ENCODE results near the gene ELOB.

DNA sequence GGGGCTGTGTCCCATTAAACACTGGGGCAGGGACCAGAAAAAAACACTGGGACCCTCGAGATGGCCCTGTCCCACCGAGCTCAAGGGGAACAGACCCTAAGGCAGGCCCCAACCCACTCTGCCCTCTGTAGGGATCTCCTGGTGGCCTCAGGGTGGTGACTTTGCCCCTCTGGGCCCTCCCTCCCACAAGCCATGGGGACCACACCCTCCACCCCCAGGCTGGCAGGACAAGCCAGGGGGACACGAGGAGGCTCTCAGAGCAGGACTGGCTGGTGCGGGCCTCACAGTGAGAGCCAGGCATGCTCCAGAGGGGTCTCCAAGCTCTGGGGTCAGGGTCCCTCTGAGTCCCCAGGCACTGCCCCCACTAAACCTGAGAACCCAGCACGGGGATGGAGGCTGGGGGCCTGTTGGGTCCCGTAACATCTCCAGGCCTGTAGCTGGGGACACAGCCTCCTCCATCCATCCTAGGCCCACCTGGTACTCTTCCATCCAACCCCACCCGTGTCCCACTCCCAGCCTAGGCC, 39.1 kb downstream of the ELOB start:
- TF ChIP-seq, protein P1, sequence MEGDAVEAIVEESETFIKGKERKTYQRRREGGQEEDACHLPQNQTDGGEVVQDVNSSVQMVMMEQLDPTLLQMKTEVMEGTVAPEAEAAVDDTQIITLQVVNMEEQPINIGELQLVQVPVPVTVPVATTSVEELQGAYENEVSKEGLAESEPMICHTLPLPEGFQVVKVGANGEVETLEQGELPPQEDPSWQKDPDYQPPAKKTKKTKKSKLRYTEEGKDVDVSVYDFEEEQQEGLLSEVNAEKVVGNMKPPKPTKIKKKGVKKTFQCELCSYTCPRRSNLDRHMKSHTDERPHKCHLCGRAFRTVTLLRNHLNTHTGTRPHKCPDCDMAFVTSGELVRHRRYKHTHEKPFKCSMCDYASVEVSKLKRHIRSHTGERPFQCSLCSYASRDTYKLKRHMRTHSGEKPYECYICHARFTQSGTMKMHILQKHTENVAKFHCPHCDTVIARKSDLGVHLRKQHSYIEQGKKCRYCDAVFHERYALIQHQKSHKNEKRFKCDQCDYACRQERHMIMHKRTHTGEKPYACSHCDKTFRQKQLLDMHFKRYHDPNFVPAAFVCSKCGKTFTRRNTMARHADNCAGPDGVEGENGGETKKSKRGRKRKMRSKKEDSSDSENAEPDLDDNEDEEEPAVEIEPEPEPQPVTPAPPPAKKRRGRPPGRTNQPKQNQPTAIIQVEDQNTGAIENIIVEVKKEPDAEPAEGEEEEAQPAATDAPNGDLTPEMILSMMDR (IDR thresholded peaks at IDR 0.05): no peak
- TF ChIP-seq RCOR1 (IDR thresholded peaks at IDR 0.05; ENCODE audit: low read length) (no peak), NFIC (IDR thresholded peaks at IDR 0.05; ENCODE audit: borderline replicate concordance) (no peak)

All from SK-N-SH (cell line).